HTR-8/SVneo (cell line): ENCODE measurements around the gene SMIM34.
"Not testable (repeated sequence)": the region's sequence is repeated elsewhere in the genome, so short reads cannot be mapped to it uniquely, and the experiment has no call there.

ENCODE experiments used
- DNase-seq: peaks from one replicate; pipeline ENCODE4 v3.0.0; 2011; ENCODE audit warnings: low spot score, mixed read lengths; ENCODE audit not compliant: insufficient read length
- FAIRE-seq: peaks from 2 replicates; lab custom pipeline; 2011; peaks lifted over from hg19 to GRCh38; lab: Jason Lieb, UNC

Gene SMIM34

DNA sequence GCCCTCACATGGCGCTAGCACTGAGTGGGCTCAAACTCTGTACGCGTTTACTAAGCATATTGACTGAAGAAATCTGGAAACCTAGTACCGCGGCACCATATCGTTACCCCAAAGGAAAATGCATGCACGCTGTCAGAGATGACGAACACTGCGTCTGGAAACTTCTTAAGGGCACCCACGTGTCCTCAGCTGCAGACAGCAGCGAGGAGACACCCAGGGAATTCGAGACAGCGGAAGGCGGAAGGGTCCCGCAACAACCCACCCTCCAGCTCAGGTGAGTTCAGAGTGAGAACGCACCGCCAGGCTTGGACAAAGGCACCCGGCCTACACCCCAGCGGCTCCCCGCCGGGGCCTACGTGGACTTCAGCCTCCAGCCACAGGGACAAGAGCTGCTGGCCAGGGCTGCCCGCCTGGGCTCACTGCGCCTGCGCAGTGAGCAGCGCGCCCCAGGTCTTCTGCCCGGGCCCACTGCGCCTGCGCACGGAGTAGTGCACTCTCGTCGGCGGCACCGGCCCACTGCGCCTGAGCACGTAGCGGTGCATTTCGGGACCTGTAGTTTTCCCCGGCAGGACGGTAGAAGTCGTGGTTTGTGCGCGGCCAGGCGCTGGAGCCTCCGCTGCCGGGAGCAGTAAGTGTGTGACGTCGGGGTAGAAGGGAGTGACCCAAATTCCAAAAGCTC is 48.7 kb downstream of the SMIM34 start, which contains the start of gene SMIM11:
Gene SMIM11, plus strand, starts transcription at position 568 of the 679 bp plus-strand sequence. CDS start 3,998 bp downstream, outside the sequence.
- DNase-seq = not testable (repeated sequence)
- peak; percentile 96 for FAIRE-seq

DNA sequence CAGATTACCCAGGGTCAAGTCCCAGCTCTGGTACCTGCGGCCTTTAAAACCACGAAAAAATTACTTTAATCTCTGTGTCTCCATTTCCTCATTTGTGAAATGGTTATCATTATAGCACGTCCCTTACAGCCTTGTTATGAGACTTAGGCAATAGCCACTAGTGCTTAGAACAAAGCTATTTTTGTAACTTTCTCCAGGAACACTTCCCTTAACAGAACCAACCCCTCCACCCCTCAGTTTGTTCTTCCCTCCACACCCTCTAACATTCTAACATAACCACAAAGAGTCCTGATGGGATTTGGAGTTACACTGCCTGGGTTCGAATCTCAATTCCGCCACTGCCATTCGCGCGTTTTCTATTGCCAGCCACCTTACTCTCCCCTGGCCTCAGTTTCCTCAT is 49.3 kb downstream of the SMIM34 start:
- FAIRE-seq, DNase-seq: not testable (repeated sequence)

DNA sequence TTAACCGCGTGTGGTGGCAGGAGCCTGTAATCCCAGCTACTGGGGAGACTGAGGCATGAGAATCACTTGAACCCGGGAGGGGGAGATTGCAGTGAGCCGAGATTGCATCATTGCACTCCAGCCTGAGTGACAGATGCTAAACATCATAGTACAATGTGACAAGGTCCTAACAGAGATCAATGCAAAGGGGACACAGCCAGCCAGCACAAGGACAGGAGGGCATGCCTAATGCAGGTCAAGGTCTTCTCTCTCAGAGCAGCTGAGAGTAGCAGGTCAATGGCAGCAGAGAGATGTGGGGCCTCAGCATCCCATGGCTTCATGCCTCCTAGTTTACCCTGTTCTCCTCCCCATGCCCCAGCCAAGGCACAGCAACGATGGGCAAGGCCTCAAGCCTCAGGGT is 51.4 kb downstream of the SMIM34 start:
- no peak for DNase-seq
- no peak for FAIRE-seq

DNA sequence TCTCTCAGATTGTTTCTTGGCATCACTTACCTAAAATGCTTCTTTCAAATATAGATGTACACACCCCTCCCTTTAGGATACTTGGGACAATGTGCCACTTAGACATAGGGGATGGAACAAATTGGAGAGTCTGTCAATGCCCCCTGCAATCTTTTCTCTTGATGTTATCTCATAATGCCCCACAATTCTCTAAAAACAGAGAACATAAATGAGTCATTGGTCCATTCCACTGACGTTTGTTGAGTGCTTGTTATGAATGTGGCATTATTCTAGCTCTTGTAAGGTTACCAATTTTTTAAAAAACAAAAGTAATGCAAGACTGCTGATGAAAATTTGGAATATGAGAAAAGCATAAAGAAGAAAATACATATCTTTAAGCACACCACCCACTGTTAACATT is 54.0 kb downstream of the SMIM34 start:
- FAIRE-seq (no peak), DNase-seq (no peak)
